Astrocyte of the spinal cord (primary cell): ENCODE results near the gene MTHFS.
"Not testable (repeated sequence)": the region's sequence is repeated elsewhere in the genome, so short reads cannot be mapped to it uniquely, and the experiment has no call there.

Source experiments
- DNase-seq: peaks from one replicate; pipeline ENCODE4 v3.0.0; 2011; ENCODE audit warnings: low read depth, low spot score
- H3K4me3 ChIP-seq: 2 replicates; pipeline ENCODE4 v1.5.1; 2011; ENCODE audit warnings: low read depth, mild to moderate bottlenecking, low read length, moderate library complexity
- in situ Hi-C: cut with HindIII; loops from 2 replicates; pipeline ENCODE4 v1.10.0; 2017; ENCODE audit warnings: low sequenced_read_pairs
- TF ChIP-seq, protein P1 (sequence below): IDR thresholded peaks from 2 replicates; pipeline ENCODE4 v1.5.1; 2012; ENCODE audit warnings: low read depth, mild to moderate bottlenecking, low read length, inconsistent platforms

Gene MTHFS

DNA sequence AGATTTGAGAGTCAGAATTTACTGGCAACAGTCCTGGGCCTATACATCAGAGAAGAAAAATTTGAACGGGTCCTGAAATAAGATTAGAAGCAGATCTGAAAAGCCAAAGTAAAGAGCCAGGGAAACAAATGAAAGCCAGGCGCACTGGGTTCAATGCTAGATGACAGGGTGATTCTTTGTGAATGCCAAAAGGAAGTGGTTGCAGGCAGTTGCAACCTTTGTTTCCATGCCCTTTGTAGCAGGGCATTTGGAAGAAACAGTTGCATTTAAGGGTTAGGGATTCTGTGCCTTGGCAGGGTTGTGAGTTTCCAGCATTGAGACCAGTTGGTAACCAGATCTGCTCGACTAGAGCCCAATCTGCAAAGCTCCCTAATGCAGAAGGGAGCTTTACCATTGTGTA lies 36.4 kb upstream of the MTHFS start:
- in situ Hi-C loops: no loop called here
- H3K4me3 ChIP-seq: no peak overlapping the region
- no peak for DNase-seq
- TF ChIP-seq, protein P1, sequence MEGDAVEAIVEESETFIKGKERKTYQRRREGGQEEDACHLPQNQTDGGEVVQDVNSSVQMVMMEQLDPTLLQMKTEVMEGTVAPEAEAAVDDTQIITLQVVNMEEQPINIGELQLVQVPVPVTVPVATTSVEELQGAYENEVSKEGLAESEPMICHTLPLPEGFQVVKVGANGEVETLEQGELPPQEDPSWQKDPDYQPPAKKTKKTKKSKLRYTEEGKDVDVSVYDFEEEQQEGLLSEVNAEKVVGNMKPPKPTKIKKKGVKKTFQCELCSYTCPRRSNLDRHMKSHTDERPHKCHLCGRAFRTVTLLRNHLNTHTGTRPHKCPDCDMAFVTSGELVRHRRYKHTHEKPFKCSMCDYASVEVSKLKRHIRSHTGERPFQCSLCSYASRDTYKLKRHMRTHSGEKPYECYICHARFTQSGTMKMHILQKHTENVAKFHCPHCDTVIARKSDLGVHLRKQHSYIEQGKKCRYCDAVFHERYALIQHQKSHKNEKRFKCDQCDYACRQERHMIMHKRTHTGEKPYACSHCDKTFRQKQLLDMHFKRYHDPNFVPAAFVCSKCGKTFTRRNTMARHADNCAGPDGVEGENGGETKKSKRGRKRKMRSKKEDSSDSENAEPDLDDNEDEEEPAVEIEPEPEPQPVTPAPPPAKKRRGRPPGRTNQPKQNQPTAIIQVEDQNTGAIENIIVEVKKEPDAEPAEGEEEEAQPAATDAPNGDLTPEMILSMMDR: no peak

DNA sequence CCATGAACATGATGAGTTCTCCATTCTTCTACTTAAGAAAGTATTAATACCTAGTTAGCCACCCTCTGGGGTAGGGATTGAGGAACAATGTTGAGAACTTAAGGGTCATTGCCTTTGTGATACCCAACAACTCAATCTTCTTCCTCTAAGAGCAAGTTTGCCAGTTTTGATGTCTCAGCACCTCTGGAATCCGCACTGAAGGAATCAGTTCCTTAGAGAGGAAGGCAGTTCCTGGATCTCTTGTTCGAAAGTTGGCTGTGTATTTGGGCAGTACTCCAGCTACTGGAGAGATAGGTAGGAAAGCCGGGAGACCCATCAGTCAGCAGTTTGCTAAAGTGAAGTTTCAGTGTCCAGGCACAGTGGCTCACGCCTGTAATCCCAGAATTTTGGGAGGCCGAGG lies 35.6 kb upstream of the MTHFS start:
- H3K4me3 ChIP-seq: no peak overlapping the region
- no peak for DNase-seq
- in situ Hi-C loops: no loop called here
- TF ChIP-seq, protein P1: no peak

DNA sequence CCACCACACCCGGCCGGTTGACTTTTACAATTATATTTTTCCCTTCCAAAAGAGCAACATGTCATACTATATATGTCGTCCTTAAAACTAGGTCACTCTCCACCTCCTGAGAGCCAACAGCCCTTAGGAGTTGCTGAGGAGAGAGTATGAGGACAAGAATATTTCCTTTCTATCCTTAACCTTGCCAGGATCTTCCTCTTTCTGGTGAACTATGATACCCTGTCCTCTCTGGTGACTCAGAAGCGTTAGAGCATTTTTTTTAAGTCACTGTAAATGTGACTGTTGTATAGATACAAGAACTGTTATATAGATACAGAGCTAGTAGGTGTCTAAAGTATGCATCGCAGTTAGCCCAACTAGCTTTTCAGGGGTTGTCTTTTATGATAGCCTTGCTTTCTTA lies 33.7 kb upstream of the MTHFS start:
- in situ Hi-C loops: no loop called here
- TF ChIP-seq, protein P1: no peak
- no peak overlapping the region for H3K4me3 ChIP-seq
- DNase-seq: no peak

DNA sequence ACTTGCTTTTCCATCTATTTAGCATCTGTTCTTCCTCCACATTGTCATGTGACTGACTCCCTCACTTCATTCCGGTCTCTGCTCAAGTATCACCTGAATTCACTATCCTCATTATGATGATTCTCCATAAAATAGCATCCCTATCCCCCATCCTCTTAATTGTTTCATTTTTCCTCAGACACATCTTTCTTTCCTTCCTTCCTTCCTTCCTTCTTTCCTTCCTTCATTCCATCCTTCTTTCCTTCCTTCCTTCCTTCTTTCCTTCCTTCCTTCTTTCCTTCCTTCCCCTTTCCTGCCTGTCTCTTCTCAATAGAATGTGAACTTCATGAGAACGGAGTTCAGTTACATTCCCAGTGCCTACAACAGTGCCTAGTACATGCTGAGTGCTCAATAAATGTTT lies 32.6 kb upstream of the MTHFS start:
- no peak for DNase-seq
- TF ChIP-seq, protein P1: no peak
- no peak overlapping the region for H3K4me3 ChIP-seq
- in situ Hi-C loops: no loop called here

DNA sequence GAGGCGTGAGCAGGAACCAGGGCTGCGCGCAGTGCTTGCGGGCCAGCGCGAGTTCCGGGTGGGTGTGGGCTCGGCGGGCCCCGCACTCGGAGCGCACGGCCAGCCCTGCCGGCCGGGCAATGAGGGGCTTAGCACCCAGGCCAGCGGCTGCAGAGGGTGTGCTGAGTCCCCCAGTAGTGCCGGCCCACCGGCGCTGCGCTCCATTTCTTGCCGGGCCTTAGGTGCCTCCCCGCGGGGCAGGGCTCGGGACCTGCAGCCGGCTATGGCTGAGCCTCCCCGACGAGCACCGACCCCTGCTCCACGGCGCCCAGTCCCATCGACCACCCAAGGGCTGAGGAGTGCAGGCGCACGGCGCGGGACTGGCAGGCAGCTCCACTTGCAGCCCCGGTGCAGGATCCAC lies 29.3 kb upstream of the MTHFS start:
- in situ Hi-C loops, H3K4me3 ChIP-seq, DNase-seq: not testable (repeated sequence)

DNA sequence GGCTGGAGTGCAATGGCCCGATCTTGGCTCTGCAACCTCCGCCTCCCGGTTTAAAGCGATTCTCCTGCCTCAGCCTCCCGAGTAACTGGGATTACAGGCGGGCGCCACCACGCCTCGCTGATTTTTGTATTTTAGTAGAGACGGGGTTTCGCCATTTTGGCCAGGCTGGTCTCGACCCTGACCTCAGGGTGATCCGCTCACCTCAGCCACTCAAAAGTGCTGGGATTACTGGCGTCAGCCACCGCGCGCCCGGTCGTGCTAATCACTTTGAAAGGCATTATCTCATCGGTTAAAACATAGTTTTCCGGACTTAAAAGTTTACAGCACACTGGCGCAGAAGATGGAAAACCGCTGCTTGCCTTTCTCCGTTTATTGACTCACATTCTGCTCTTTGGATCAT lies 27.6 kb upstream of the MTHFS start:
- H3K4me3 ChIP-seq: peak overlapping the region; percentile 86
- no peak for DNase-seq
- in situ Hi-C loops: no loop called here
- TF ChIP-seq, protein P1: no peak

DNA sequence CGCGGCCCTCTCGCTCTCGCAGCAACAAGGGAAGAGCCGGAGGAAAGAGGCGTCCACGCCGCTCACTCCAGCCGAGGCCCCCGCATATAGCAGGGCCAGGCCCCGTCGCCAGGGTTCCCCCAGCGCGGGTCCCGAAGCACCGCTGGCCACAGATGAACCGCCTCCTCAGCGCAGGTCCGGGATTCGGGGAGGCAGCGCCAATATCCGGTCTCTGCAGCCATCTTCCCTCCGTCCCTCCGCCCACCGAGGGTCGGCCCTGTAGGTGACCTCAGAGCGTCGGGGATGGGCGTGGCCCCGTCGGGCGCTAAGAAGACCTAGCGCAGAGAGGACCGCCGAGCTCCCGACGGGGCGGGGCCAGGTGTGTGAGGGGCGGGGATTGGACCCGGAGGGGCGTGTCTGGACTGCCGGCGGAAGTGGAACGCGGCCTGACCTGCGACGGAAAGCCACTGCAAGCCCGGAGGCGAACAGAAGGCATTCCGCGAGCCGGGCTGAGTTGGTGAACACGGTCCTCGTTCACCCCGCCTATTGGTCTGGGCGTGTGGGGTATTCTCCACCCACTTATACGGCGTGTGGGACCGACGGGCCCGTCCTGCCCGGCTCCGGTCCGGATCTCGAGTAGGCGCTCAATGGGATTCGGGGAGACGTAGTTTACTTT lies 26.8 kb upstream of the MTHFS start:
- H3K4me3 ChIP-seq: peak overlapping the region; percentile 86
- in situ Hi-C loops: no loop called here
- peak; percentile 96 for DNase-seq
- TF ChIP-seq, protein P1: no peak
